ENCODE results near the gene SMYD3.

Gene SMYD3

DNA sequence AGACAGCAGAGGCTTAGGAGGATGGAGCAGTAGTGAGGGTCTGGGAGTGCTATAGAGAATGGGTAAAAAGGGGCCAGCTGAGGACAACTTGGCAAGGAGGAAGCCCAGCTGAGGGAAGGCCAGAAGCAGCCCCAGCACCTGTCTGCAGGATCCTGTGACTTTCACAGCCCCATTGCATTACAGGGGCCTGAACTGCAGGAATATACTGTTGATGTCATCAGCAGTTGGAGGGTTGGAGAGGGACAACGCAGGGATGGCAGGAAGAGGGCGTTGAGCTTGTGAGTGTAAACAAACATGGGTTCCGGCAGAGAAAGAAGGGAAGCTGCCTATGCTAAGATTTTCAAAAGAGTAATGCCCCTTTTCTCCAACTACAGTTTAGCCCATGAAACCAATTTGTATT is 628.5 kb downstream of the SMYD3 start:
- DNase-seq: no peak

- DNase-seq: no peak
Observed at GRCh38 chr1:245877976-245878375, 629.1 kb downstream of the SMYD3 start.

DNA sequence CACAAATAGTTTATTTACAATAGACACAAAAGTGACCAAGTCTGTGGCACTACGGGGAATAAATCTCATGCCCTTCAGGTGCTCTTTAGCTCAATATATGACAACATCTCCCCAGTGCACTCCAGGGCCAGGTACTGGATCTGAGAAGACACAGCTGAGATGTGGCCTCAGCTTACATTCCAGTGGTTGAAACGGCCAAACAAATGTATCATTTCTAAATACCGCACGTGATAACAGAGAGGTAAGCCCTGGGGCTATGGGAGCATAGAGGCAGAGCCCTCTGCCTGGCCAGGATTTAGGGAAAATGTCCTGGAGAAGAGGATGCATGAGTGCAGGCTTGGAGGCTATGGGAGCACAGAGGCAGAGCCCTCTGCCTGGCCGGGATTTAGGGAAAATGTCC is 630.5 kb downstream of the SMYD3 start:
- no peak for DNase-seq

- DNase-seq: no peak
Observed at GRCh38 chr1:245875581-245876261, 631.4 kb downstream of the SMYD3 start.

- no peak for DNase-seq
Observed at GRCh38 chr1:245874942-245875580, 632.0 kb downstream of the SMYD3 start.

- DNase-seq: no peak
Observed at GRCh38 chr1:245873883-245874671, 633.0 kb downstream of the SMYD3 start.

DNA sequence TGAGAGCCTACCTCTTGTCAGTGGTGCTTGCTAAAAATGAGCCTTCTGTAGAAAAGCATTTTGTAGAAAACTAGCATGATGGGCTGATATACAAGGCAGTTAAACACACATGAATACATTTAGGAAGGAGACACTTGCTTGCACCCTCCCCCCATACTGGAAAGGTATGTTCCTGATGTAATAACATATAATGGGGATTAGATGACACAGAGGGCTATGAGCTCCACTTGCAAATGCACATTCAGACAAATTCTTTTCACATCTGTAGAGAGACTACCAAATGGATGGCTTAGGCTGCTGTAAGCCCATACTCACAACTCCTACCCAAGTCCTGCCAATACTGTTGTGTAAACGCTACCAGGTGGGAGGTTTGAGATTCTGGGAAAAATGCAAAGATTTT is 634.0 kb downstream of the SMYD3 start:
- DNase-seq: no peak

DNA sequence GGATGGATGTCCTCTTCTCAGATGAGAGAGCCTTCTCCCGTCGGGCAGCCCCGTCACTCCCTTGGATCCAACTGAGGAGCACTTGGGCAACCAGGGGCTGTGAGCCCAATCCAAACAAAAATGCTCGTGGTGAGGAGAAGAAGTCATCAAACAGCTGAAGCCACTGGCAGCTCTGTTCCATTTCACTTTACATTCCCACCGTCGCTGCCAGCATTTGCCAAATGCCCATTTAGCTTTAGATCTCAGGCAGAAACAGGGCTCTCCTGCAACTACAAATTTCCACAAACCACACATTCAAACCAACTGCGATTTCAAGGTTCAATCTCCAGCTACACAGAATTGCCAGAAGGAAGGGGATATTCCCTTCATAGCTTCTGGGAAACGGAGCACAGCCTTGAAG is 634.6 kb downstream of the SMYD3 start:
- DNase-seq: no peak

- DNase-seq: no peak
Observed at GRCh38 chr1:245871915-245872314, 635.2 kb downstream of the SMYD3 start.

DNA sequence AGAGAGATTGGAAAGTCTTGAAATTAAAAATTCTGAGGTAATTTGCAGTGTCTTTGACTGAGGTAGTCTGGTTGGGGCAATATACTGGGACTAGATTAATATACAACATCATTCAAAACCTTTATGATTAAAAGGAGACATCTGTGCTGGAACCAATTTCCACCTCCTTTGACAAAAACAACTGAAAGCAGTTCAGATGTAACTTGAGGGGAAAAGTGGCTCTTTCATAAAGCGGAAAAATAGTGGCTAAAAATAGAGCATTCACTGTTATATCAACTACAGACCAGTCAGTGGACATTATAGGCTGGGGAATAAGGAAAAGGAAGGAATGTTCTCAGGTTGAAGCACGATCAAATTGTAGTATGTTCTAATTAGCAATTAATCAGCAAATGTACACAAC is 635.9 kb downstream of the SMYD3 start:
- DNase-seq: no peak

DNA sequence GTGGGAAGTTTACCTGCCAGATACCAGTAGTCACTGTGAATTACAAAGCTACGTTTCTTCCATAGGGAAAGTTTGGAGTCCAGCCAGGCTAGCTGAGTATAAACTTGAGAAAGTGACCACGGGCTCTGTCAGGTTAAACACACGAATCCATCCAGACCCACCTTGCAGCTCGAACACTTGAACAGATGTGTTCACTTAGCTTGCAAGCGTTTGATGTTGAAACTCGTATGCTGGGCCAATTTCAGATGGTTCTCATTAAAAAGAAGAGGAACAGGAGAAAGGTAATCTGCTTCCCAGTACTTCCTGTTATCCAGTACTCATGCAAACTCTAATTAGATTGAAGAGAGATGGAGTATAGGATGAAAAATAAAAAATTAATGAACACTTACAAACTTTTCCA is 636.4 kb downstream of the SMYD3 start:
- DNase-seq: no peak

DNA sequence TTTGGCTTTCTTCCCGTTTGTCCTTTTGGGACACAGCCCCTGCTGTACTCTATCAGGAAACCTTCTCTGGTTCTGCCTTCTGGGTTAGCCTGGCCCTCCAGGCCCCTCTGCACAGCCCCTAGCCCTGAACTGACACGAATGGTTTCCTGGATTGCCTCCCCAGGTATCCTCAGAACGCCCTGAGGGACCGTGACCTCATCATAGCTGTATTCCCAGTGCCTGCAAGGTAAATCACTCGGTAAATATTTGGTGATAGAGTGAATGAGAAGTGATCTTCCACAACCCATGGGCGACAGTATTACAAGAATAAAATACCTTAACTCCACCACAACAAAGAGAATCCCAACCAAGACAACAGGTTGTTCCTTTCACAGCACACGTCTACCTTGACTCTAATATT is 637.2 kb downstream of the SMYD3 start:
- DNase-seq: no peak

DNA sequence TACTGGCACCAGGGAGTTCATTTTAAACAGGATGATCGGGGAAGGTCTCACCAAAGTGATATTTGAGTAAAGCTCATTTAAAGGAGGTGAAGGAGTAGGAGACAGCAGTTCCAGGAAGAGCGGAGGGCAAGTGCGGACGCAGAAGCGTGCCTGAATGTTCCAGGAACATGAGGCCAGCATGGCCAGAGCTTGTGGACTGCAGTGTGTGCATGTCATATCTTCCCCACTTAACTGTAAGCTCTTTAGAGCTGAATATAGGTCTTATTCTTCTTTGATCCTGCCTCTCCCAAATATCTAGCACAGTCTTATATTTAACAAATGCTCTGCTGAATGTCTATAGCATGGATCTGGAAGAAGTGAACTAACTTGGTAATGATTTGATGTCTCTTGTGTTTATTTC is 639.3 kb downstream of the SMYD3 start:
- DNase-seq: no peak

GRCh38 chr1:245864872-245865271 is 642.2 kb downstream of the SMYD3 start:
- no peak for DNase-seq

- no peak for DNase-seq
Observed at GRCh38 chr1:245863566-245864184, 643.4 kb downstream of the SMYD3 start.

DNA sequence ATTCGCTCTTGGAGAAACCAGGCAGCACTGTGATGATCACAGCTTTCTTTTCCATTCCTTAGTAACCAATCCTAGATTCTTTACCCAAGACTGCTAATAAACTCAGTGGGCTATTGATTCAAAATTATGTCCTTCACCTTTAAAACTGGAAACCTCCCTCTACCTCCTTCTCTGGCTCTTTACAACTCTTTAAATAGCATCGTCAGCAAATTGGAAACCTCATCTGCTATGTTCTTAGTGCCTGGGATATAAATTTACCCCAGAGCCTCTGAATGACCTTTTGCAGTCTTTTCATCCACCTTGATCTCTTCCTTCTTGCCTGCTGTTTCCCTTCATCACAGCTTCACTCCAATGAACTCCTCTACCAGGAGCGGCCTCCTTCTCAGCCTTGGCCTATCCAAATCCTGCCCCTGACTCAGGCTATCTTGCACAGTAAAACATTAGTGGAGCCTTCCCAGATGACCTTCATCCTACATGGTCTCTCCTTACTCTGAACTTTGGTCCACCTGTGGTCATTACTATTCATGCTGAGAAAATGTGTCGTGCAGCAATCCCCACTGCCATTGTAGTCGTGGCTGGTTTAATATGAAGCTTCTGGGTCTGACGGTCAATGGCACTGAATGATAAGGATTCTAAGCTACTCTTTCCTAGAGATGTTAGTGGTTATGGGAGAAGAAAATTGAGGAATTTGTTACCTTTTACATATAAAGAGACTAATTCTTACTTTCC is 644.1 kb downstream of the SMYD3 start:
- no peak for DNase-seq

- DNase-seq: peak; percentile 21
Observed at GRCh38 chr1:245860657-245861544, 646.2 kb downstream of the SMYD3 start.

DNA sequence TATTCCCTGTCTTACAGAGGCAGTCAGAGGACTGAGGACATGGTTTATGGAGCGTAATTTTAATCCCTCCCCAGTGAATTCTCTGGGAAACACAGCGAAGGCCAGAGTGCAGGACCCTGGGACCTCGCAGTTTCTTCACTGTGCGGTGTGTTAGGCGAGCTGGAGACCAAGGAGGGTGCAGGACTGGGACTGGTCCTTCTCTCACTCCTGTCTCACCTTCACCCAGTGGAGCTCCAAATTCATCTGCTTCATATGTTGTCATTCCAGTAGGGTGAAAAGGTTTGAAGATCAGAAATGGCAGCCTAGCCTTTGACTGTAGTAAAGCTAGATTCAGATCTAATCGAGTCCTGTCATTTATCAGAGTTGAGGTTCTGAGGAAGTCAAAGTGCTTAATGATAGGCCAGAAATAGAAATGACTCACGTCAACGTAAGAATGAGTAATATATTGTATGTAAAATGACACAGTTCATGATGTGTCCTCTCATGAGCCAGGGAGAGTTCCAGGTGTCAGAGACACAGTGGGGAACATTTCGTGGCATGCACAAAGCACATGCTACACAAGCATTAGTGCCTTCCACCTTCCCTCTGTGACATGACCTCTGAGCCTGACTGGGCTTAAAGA is 647.5 kb downstream of the SMYD3 start:
- peak; percentile 11 for DNase-seq

- DNase-seq: no peak
Observed at GRCh38 chr1:245858722-245859492, 648.2 kb downstream of the SMYD3 start.

GRCh38 chr1:245858022-245858721 is 648.9 kb downstream of the SMYD3 start:
- no peak for DNase-seq

All from retina (tissue), 1 donor.